SK-N-SH treated with all-trans-retinoic acid at 6 μM for 48 hours (cell line): ENCODE data around the gene BCL3.

Experiments used
- ATAC-seq: fragments of 200-7000 bp; cut with Tn5 transposase; 3 replicates; pipeline ENCODE4 v1.9.1; 2020; ENCODE audit warnings: mild to moderate bottlenecking, moderate library complexity
- ARNTL ChIP-seq: fragments of 450-650 bp; formaldehyde crosslinking; IDR thresholded peaks from 2 replicates; pipeline ENCODE4 v1.5.0; 2020; ENCODE audit warnings: low read depth, mild to moderate bottlenecking, moderate library complexity, borderline replicate concordance
- BACH2 ChIP-seq: fragments of 250-450 bp; sonication (Bioruptor Pico); IDR thresholded peaks from 2 replicates; pipeline ENCODE4 v1.9.0; 2021; ENCODE audit warnings: mild to moderate bottlenecking, borderline replicate concordance
- CREB5 ChIP-seq: fragments of 250-450 bp; sonication (Bioruptor Pico); IDR thresholded peaks from 2 replicates; pipeline ENCODE4 v1.5.1; 2020; ENCODE audit warnings: low read depth, mild to moderate bottlenecking, moderate library complexity
- CSDC2 ChIP-seq: fragments of 250-450 bp; sonication (Bioruptor Pico); IDR thresholded peaks from 2 replicates; pipeline ENCODE4 v1.5.0; 2020; ENCODE audit warnings: mild to moderate bottlenecking, moderate library complexity
- CSRNP3 ChIP-seq: fragments of 250-450 bp; sonication (Bioruptor Pico); IDR thresholded peaks from 2 replicates; pipeline ENCODE4 v1.5.1; 2021; ENCODE audit warnings: mild to moderate bottlenecking, moderate library complexity
- ESRRG ChIP-seq: fragments of 250-450 bp; sonication (Bioruptor Pico); IDR thresholded peaks from 2 replicates; pipeline ENCODE4 v1.6.1; 2021; ENCODE audit warnings: mild to moderate bottlenecking
- GLIS3 ChIP-seq: fragments of 250-450 bp; sonication (Bioruptor Pico); IDR thresholded peaks from 2 replicates; pipeline ENCODE4 v1.5.0; 2020; ENCODE audit warnings: mild to moderate bottlenecking, moderate library complexity
- ISL1 ChIP-seq: fragments of 250-450 bp; sonication (Bioruptor Pico); IDR thresholded peaks from 2 replicates; pipeline ENCODE4 v2.1.2; 2022; ENCODE audit warnings: mild to moderate bottlenecking, moderate library complexity
- OSR1 ChIP-seq: fragments of 250-450 bp; sonication (Bioruptor Pico); IDR thresholded peaks from 2 replicates; pipeline ENCODE4 v1.8.0; 2022; ENCODE audit warnings: moderate library complexity, mild to moderate bottlenecking, inconsistent platforms
- PATZ1 ChIP-seq: fragments of 250-450 bp; sonication (Bioruptor Pico); IDR thresholded peaks from 2 replicates; pipeline ENCODE4 v1.8.0; 2020; ENCODE audit warnings: mild to moderate bottlenecking, moderate library complexity, borderline replicate concordance
- POU6F1 ChIP-seq: fragments of 250-450 bp; sonication (Bioruptor Pico); IDR thresholded peaks from 2 replicates; pipeline ENCODE4 v1.8.0; 2021; ENCODE audit warnings: low read depth, mild to moderate bottlenecking, moderate library complexity, borderline replicate concordance
- PPARA ChIP-seq: fragments of 250-450 bp; sonication (Bioruptor Pico); IDR thresholded peaks from 2 replicates; pipeline ENCODE4 v1.5.0; 2020; ENCODE audit warnings: mild to moderate bottlenecking, borderline replicate concordance
- RARB ChIP-seq: fragments of 250-450 bp; sonication (Bioruptor Pico); IDR thresholded peaks from 2 replicates; pipeline ENCODE4 v1.8.0; 2021; ENCODE audit warnings: mild to moderate bottlenecking, moderate library complexity
- SNAI2 ChIP-seq: fragments of 250-450 bp; sonication (Bioruptor Pico); IDR thresholded peaks from 2 replicates; pipeline ENCODE4 v1.5.0; 2020; ENCODE audit warnings: mild to moderate bottlenecking, moderate library complexity
- TCF4 ChIP-seq: fragments of 250-450 bp; sonication (Bioruptor Pico); IDR thresholded peaks from 2 replicates; pipeline ENCODE4 v1.8.0; 2021; ENCODE audit warnings: mild to moderate bottlenecking, moderate library complexity, borderline replicate concordance
- TOX ChIP-seq: fragments of 250-450 bp; sonication (Bioruptor Pico); IDR thresholded peaks from 2 replicates; pipeline ENCODE4 v1.8.0; 2021; ENCODE audit warnings: mild to moderate bottlenecking, moderate library complexity, borderline replicate concordance
- TSHZ2 ChIP-seq: fragments of 250-450 bp; sonication (Bioruptor Pico); IDR thresholded peaks from 2 replicates; pipeline ENCODE4 v1.5.0; 2020; ENCODE audit warnings: mild to moderate bottlenecking, moderate library complexity
- ZC3H10 ChIP-seq: fragments of 250-450 bp; sonication (Bioruptor Pico); IDR thresholded peaks from 2 replicates; pipeline ENCODE4 v1.5.1; 2021; ENCODE audit warnings: mild to moderate bottlenecking, moderate library complexity
- ZFP3 ChIP-seq: fragments of 250-450 bp; sonication (Bioruptor Pico); IDR thresholded peaks from 2 replicates; pipeline ENCODE4 v1.5.0; 2020; ENCODE audit warnings: mild to moderate bottlenecking, moderate library complexity
- ZFP30 ChIP-seq: fragments of 450-650 bp; formaldehyde crosslinking; IDR thresholded peaks from 2 replicates; pipeline ENCODE4 v1.5.0; 2022; ENCODE audit warnings: mild to moderate bottlenecking, moderate library complexity
- ZNF565 ChIP-seq: fragments of 450-650 bp; formaldehyde crosslinking; conservative IDR thresholded peaks from 2 replicates; pipeline ENCODE4 v1.5.0; 2020; ENCODE audit warnings: low read depth, mild to moderate bottlenecking, moderate library complexity
- ZNF70 ChIP-seq: fragments of 450-650 bp; formaldehyde crosslinking; IDR thresholded peaks from 2 replicates; pipeline ENCODE4 v1.5.0; 2020; ENCODE audit warnings: mild to moderate bottlenecking, moderate library complexity
- ZNF8 ChIP-seq: fragments of 450-650 bp; formaldehyde crosslinking; IDR thresholded peaks from 2 replicates; pipeline ENCODE4 v1.5.0; 2020; ENCODE audit warnings: mild to moderate bottlenecking, moderate library complexity

BCL3 gene

GRCh38 chr19:44745887-44746600 is 2.5 kb upstream of the BCL3 start:
- no peak for ATAC-seq
- TF ChIP-seq ARNTL (CRISPR knock-in tag) (no peak), OSR1 (CRISPR knock-in tag) (no peak), PATZ1 (CRISPR knock-in tag) (no peak), ESRRG (CRISPR knock-in tag) (no peak), CSDC2 (CRISPR knock-in tag) (no peak), BACH2 (CRISPR knock-in tag) (no peak), RARB (no peak), PPARA (CRISPR knock-in tag) (no peak), ZNF565 (CRISPR knock-in tag) (no peak), CREB5 (no peak), ISL1 (CRISPR knock-in tag) (no peak), ZNF8 (CRISPR knock-in tag) (no peak), TSHZ2 (no peak), ZFP3 (CRISPR knock-in tag) (no peak), ZNF70 (CRISPR knock-in tag) (no peak), SNAI2 (CRISPR knock-in tag) (no peak), ZFP30 (no peak), CSRNP3 (CRISPR knock-in tag) (no peak), POU6F1 (no peak), GLIS3 (no peak)

- TF ChIP-seq CSDC2 (CRISPR knock-in tag) (no peak), CSRNP3 (CRISPR knock-in tag) (no peak), BACH2 (CRISPR knock-in tag) (no peak), PATZ1 (CRISPR knock-in tag) (no peak), ISL1 (CRISPR knock-in tag) (no peak), ESRRG (CRISPR knock-in tag) (no peak), ARNTL (CRISPR knock-in tag) (no peak), ZC3H10 (no peak), TOX (CRISPR knock-in tag) (no peak), GLIS3 (no peak), ZNF8 (CRISPR knock-in tag) (no peak), OSR1 (CRISPR knock-in tag) (no peak), TSHZ2 (no peak), PPARA (CRISPR knock-in tag) (no peak), TCF4 (CRISPR knock-in tag) (no peak)
- no peak for ATAC-seq
Measured at GRCh38 chr19:44746616-44746945, 1.9 kb upstream of the BCL3 start.
